ENCODE data around the gene AHRR.
"Not testable (repeated sequence)": the region's sequence is repeated elsewhere in the genome, so short reads cannot be mapped to it uniquely, and the experiment has no call there.

The AHRR gene

GRCh38 chr5:321230-321725, at the start of gene AHRR:
Gene AHRR, plus strand, starts transcription at chr5:321714. Its CDS starts 22,189 bp downstream, at chr5:343903.
- ATAC-seq = peak; percentile 63 to 68

GRCh38 chr5:271828-272167, 49.7 kb upstream of the AHRR start:
- not testable (repeated sequence) for ATAC-seq

- not testable (repeated sequence) for ATAC-seq
These were observed 48.4 kb upstream of the AHRR start for GRCh38 chr5:273091-273490.

- ATAC-seq = not testable (repeated sequence)
These were observed 48.0 kb upstream of the AHRR start for GRCh38 chr5:273491-273890.

GRCh38 chr5:274346-274745, 47.2 kb upstream of the AHRR start:
- ATAC-seq = not testable (repeated sequence)

- no peak for ATAC-seq
These were observed 42.9 kb upstream of the AHRR start for GRCh38 chr5:278646-279045.

GRCh38 chr5:279051-279665, 42.4 kb upstream of the AHRR start:
- ATAC-seq = not testable (repeated sequence)

GRCh38 chr5:285991-286557, 35.4 kb upstream of the AHRR start:
- ATAC-seq = no peak

GRCh38 chr5:290200-290599, 31.3 kb upstream of the AHRR start:
- ATAC-seq = not testable (repeated sequence)

- not testable (repeated sequence) for ATAC-seq
These were observed 30.2 kb upstream of the AHRR start for GRCh38 chr5:291345-291744.

- ATAC-seq = not testable (repeated sequence)
These were observed 26.7 kb upstream of the AHRR start for GRCh38 chr5:294788-295187.

GRCh38 chr5:296207-296606, 25.3 kb upstream of the AHRR start:
- not testable (repeated sequence) for ATAC-seq

- ATAC-seq = not testable (repeated sequence)
These were observed 24.6 kb upstream of the AHRR start for GRCh38 chr5:296954-297353.

GRCh38 chr5:297448-297847, 24.1 kb upstream of the AHRR start:
- not testable (repeated sequence) for ATAC-seq

GRCh38 chr5:297991-298736, 23.4 kb upstream of the AHRR start:
- not testable (repeated sequence) for ATAC-seq

- ATAC-seq = no peak
These were observed 22.8 kb upstream of the AHRR start for GRCh38 chr5:298737-299125.

- not testable (repeated sequence) for ATAC-seq
These were observed 21.6 kb upstream of the AHRR start for GRCh38 chr5:299921-300320.

- not testable (repeated sequence) for ATAC-seq
These were observed 20.7 kb upstream of the AHRR start for GRCh38 chr5:300691-301435.

GRCh38 chr5:302416-302815, 19.1 kb upstream of the AHRR start:
- not testable (repeated sequence) for ATAC-seq

- ATAC-seq = no peak
These were observed 18.5 kb upstream of the AHRR start for GRCh38 chr5:302966-303365.

- not testable (repeated sequence) for ATAC-seq
These were observed 17.8 kb upstream of the AHRR start for GRCh38 chr5:303741-304140.

- ATAC-seq = no peak
These were observed 16.5 kb upstream of the AHRR start for GRCh38 chr5:305050-305449.

GRCh38 chr5:305459-305858, 16.1 kb upstream of the AHRR start:
- ATAC-seq = no peak

Data from activated CD4-positive, CD25-positive, alpha-beta regulatory T cell treated with anti-CD3 and anti-CD28 coated beads, Interleukin-2, amount 50 U/mL, for 24 hours (primary cell).